Neural cell (in vitro differentiated cells): ENCODE results near the gene FBXO10. TPM values are rescaled to one million over a fixed set of nuclear protein-coding genes. Genes with fewer than 3 reads are reported as not detected.

Experiments
- H2AFZ ChIP-seq: fragments of 200-600, 300-800 bp; sonication (generic), shearing (Covaris generic); 2 replicates; pipeline ENCODE4 v1.6.0; 2014; ENCODE audit warnings: low read depth, mild to moderate bottlenecking, antibody characterized with exemption, low read length, moderate library complexity
- H3F3A ChIP-seq: fragments of 200-600 bp; shearing (Covaris generic); 2 replicates; pipeline ENCODE4 v1.6.1; 2016; ENCODE audit warnings: mild to moderate bottlenecking, moderate library complexity, mixed read lengths, antibody characterized with exemption, low read length; ENCODE audit not compliant: insufficient read depth, poor library complexity, severe bottlenecking
- H3K27ac ChIP-seq: fragments of 200-600, 300-800 bp; sonication (generic), shearing (Covaris generic); 2 replicates; pipeline ENCODE4 v1.5.1; 2014; ENCODE audit warnings: mild to moderate bottlenecking, low read length, moderate library complexity
- H3K27me3 ChIP-seq: fragments of 300-800, 200-600 bp; sonication (generic), shearing (Covaris generic); 2 replicates; pipeline ENCODE4 v1.6.0; 2014; ENCODE audit warnings: mild to moderate bottlenecking, low read depth, low read length, moderate library complexity; ENCODE audit not compliant: insufficient read depth
- H3K36me3 ChIP-seq: fragments of 300-800, 200-600 bp; sonication (generic), shearing (Covaris generic); 2 replicates; pipeline ENCODE4 v1.5.1; 2014; ENCODE audit warnings: mild to moderate bottlenecking, antibody characterized with exemption, low read length, moderate library complexity; ENCODE audit not compliant: insufficient read depth
- H3K4me2 ChIP-seq: fragments of 300-800, 200-600 bp; sonication (generic), shearing (Covaris generic); 2 replicates; pipeline ENCODE4 v1.6.0; 2014; ENCODE audit warnings: mild to moderate bottlenecking, low read length
- H3K4me3 ChIP-seq: fragments of 300-800, 200-600 bp; sonication (generic), shearing (Covaris generic); 2 replicates; pipeline ENCODE4 v1.5.1; 2014; ENCODE audit warnings: mild to moderate bottlenecking, low read length, moderate library complexity
- H3K79me2 ChIP-seq: fragments of 200-600 bp; shearing (Covaris generic); replicated peaks from 2 replicates; pipeline ENCODE4 v1.6.0; 2014; ENCODE audit warnings: mild to moderate bottlenecking, low read length, moderate library complexity; ENCODE audit not compliant: insufficient read depth
- H3K9ac ChIP-seq: fragments of 300-800, 200-600 bp; sonication (generic), shearing (Covaris generic); 2 replicates; pipeline ENCODE4 v1.6.1; 2016; ENCODE audit warnings: mild to moderate bottlenecking, low read length, mixed read lengths
- H3K9me2 ChIP-seq: fragments of 200-600 bp; shearing (Covaris generic); 2 replicates; pipeline ENCODE4 v1.6.1; 2016; ENCODE audit warnings: mild to moderate bottlenecking, low read length, mixed read lengths; ENCODE audit not compliant: insufficient read depth
- H3K9me3 ChIP-seq: fragments of 200-600, 300-800 bp; sonication (generic), shearing (Covaris generic); 2 replicates; pipeline ENCODE4 v1.6.1; 2016; ENCODE audit warnings: mild to moderate bottlenecking, mixed run types, low read length, moderate library complexity, mixed read lengths
- H4K20me1 ChIP-seq: fragments of 200-600 bp; shearing (Covaris generic); 2 replicates; pipeline ENCODE4 v1.6.1; 2016; ENCODE audit warnings: mild to moderate bottlenecking, mixed run types; ENCODE audit not compliant: insufficient read depth
- CTCF ChIP-seq: fragments of 450-650 bp; IDR thresholded peaks from 2 replicates; pipeline ENCODE4 v1.5.1; 2014; ENCODE audit warnings: antibody characterized with exemption, mild to moderate bottlenecking, moderate library complexity; ENCODE audit not compliant: poor library complexity, severe bottlenecking
- EP300 ChIP-seq: fragments of 450-650 bp; conservative IDR thresholded peaks from 2 replicates; pipeline ENCODE4 v1.6.1; 2014; ENCODE audit warnings: antibody characterized with exemption, mild to moderate bottlenecking, moderate library complexity; ENCODE audit not compliant: poor library complexity, severe bottlenecking
- EZH2 ChIP-seq: fragments of 200-600, 300-800 bp; shearing (Covaris generic), sonication (generic); IDR thresholded peaks from 2 replicates; pipeline ENCODE4 v1.6.1; 2014; ENCODE audit warnings: antibody characterized with exemption, low read length, borderline replicate concordance, mild to moderate bottlenecking; ENCODE audit not compliant: insufficient read depth, poor library complexity, severe bottlenecking
- MXI1 ChIP-seq: fragments of 450-650 bp; conservative IDR thresholded peaks from 2 replicates; pipeline ENCODE4 v1.6.1; 2014; ENCODE audit warnings: antibody characterized with exemption, mild to moderate bottlenecking; ENCODE audit not compliant: poor library complexity, severe bottlenecking
- POLR2AphosphoS5 ChIP-seq: IDR thresholded peaks from 2 replicates; pipeline ENCODE4 v1.6.1; 2012
- RAD21 ChIP-seq: fragments of 450-650 bp; conservative IDR thresholded peaks from 2 replicates; pipeline ENCODE4 v1.6.1; 2014; ENCODE audit warnings: antibody characterized with exemption, mild to moderate bottlenecking, moderate library complexity
- REST ChIP-seq: IDR thresholded peaks from 2 replicates; pipeline ENCODE4 v1.6.1; 2012; ENCODE audit warnings: borderline replicate concordance
- SMC3 ChIP-seq: fragments of 450-650 bp; conservative IDR thresholded peaks from 2 replicates; pipeline ENCODE4 v1.6.1; 2014; ENCODE audit warnings: antibody characterized with exemption, mild to moderate bottlenecking, moderate library complexity; ENCODE audit not compliant: poor library complexity
- TAF1 ChIP-seq: IDR thresholded peaks from 2 replicates; pipeline ENCODE4 v1.6.1; 2012; ENCODE audit warnings: low read depth
- polyA plus RNA-seq: library from polyadenylated mRNA; depleted of rRNA; stranded (reverse); fragments of >200 nt; gene quantifications from 2 replicates; pipeline ENCODE4 v1.2.3, GENCODE V29; 2014

The FBXO10 gene
- polyA plus RNA-seq, 1 donor from 2014 or later, result 16.0 TPM

GRCh38 chr9:37593883-37594448 is 17.8 kb upstream of the FBXO10 start:
- H2AFZ ChIP-seq, result no peak overlapping the region
- H3K9me2 ChIP-seq, result no peaks in the 10 kb centered on the region
- no peak overlapping the region for H3K9ac ChIP-seq
- TF ChIP-seq SMC3 (no peak), REST (no peak), MXI1 (no peak), POLR2AphosphoS5 (no peak), EZH2 (no peak), TAF1 (no peak)
- H4K20me1 ChIP-seq, result no peaks in the 10 kb centered on the region
- no peak overlapping the region for H3K4me3 ChIP-seq
- no peaks in the 10 kb centered on the region for H3K36me3 ChIP-seq
- H3F3A ChIP-seq, result no peaks in the 10 kb centered on the region
- H3K27me3 ChIP-seq, result no peaks in the 10 kb centered on the region
- no peak overlapping the region for H3K27ac ChIP-seq
- H3K9me3 ChIP-seq, result no peaks in the 10 kb centered on the region
- peaks cover 17% of the 10 kb centered on the region for H3K79me2 ChIP-seq
- no peak overlapping the region for H3K4me2 ChIP-seq

- peak; percentile 13 for TF ChIP-seq RAD21
- TF ChIP-seq REST, result peak; percentile 82
- peak; percentile 96 for TF ChIP-seq MXI1
- TF ChIP-seq POLR2AphosphoS5, result peak; percentile 90
- TF ChIP-seq SMC3, result peak; percentile 19
- TF ChIP-seq CTCF, result no peak
- peak; percentile 93 for TF ChIP-seq TAF1
- TF ChIP-seq EP300, result peak; percentile 57
- no peak for TF ChIP-seq EZH2
- Histone ChIP-seq H4K20me1 (no peaks in the 10 kb centered on the region), H3K27ac (peak within 1 kb of the TSS; percentile 70), H3F3A (no peaks in the 10 kb centered on the region), H3K4me3 (peak within 1 kb of the TSS; percentile 83), H3K36me3 (no peaks in the 10 kb centered on the region), H3K9me2 (no peaks in the 10 kb centered on the region), H2AFZ (peak within 1 kb of the TSS; percentile 73), H3K27me3 (no peaks in the 10 kb centered on the region), H3K9me3 (no peaks in the 10 kb centered on the region), H3K9ac (peak within 1 kb of the TSS; percentile 80), H3K4me2 (peak within 1 kb of the TSS; percentile 37), H3K79me2 (peaks cover 17% of the 10 kb centered on the region)
Observed at GRCh38 chr9:37592108-37592951, 16.1 kb upstream of the FBXO10 start, which contains the start of gene TOMM5. TSS of gene TOMM5 (minus strand) at chr9:37592597. CDS start at chr9:37592532, 65 bp downstream.
